HG03175 (cell line): Measurements from ENCODE around the gene BCL2L2.
A peak's percentile ranks its signal among the peaks of the same experiment; 100 is the strongest.
"Not testable (repeated sequence)": the region's sequence is repeated elsewhere in the genome, so short reads cannot be mapped to it uniquely, and the experiment has no call there.

Experiments
- ATAC-seq: cut with Tn5 transposase; IDR thresholded peaks from one replicate; pipeline ENCODE4 v1.9.1; 2021; ENCODE audit warnings: mild to moderate bottlenecking, moderate library complexity; ENCODE audit not compliant: unreplicated experiment

BCL2L2 gene, protein sequence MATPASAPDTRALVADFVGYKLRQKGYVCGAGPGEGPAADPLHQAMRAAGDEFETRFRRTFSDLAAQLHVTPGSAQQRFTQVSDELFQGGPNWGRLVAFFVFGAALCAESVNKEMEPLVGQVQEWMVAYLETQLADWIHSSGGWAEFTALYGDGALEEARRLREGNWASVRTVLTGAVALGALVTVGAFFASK

DNA sequence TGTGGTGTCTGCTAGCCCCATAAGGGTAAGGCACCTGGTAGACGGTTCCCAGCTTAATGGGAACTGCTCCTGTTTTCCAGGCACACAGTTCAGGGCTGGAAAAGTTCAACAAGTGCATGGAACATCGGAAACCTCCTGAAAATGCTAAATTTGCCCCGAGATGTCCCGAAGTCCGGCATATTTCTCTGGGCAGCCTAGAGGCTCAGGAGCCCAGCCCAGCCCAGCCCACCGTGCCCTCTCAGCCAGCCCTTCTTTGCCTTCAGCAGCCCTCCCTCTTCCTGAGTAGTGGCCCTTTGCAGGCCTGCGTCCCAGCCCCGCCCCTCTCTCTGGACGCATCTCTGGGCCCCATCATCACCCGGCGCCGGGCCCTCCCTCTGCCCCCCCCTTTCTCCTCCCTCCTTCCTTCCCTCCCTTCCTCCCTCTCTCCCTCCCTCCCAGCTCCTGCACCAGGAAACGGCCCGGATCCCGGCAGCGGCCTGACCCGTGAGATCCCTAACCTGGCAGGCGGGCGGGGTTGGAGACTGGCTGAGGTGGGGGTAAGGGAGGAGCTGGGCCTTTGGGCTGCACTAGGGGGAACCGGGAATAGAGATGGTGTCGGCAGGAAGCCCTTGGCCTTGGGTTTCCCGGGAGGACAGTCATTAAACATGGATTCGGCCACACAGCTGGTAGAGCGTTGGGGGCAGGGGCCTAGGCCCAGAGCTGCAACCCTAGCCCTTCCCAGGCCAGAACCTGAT lies at the start of gene BCL2L2:
Gene BCL2L2, plus strand, starts transcription at position 422 of the 734 bp plus-strand sequence. CDS start 935 bp downstream, outside the sequence.
- no peak for ATAC-seq

DNA sequence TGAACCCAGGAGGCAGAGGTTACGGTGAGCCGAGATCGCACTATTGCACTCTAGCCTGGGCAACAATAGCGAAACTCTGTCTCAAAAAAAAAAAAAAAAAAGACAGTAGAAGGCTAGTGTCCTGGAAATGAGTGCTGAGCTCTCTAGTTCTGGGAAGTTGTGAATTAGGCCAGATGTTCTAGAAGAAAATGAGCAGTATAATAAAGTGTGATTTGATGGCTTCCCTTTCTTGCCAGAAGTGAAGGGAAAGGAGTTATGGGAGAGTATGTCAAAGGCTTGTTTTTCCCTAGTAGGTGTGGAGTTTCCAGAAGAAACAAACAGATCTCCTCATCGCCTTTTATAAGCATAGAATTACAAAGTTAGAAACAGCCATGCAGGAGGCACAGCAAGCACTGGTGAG lies 48.4 kb upstream of the BCL2L2 start:
- no peak for ATAC-seq

DNA sequence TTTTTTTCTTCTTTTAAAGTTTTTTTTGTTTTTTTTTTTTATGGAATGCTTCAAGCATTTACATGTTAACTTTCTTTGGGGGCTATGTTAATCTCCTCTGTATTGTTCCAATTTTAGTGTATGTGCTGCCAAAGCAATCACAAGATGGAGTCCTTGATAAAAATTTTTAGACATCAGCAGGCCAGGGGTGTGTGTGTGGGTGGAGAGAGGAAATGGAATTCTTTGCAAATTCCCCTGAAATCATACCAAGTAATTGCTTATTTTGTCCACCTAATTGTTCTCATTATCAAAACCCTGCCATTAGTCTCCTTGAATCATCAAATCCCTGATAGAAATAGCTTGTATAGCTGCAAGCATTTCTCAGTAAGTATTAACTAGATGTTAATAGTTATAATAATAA lies 47.2 kb upstream of the BCL2L2 start:
- no peak for ATAC-seq

DNA sequence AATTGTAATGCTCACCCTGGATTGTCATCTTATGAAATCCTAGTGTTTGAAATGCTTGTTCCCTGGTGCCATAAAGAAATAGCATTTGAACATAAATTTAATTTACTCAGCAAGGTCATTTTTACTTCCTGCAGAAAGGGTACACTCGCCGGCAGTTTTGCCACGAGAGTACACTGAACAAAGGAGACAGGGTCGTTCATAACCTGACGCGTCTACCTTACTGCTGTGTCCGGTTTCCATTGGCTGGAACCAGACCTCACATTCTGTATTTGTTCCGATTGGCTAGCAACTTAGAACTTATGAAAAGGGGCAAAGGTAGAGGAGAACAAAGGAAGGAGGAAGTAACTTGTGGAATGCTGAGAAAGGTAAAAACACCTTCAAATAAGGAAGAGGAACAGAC lies 45.8 kb upstream of the BCL2L2 start:
- ATAC-seq, result not testable (repeated sequence)

DNA sequence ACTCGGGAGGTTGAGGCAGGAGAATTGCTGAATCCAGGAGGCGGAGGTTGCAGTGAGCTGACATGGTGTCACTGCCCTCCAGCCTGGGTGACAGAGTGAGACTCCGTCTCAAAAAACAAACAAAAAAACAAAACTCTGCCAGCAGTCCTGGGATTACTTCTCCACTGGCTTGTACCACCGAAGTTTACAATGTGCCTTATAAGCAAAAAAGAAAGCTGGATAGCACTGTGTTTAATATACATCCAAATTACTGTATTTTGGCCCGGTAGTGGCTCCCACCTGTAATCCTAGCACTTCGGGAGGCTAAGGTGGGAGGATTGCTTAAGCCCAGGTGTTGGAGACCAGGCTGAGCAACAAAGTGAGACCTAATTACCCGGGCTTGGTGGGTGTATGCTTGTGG lies 37.4 kb upstream of the BCL2L2 start:
- no peak for ATAC-seq

DNA sequence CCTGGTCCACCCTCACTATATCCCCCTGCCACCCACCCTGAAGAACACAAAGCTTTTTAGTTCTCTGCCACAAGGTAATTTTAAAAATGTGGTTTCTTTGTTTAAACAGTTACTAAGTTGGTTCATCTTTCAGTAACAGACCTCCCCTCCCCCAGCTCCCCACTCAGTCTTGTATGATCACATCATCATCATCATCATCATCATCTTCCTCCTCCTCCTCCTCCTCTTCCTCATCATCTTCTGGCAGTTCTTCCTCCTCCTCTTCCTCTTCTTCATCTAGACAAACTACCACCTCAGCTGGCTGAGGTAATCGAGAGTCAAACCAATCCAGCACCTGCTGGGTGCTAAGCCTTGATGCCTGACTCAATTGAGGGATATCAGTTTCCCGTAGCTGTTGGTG lies 31.2 kb upstream of the BCL2L2 start:
- ATAC-seq, result no peak

DNA sequence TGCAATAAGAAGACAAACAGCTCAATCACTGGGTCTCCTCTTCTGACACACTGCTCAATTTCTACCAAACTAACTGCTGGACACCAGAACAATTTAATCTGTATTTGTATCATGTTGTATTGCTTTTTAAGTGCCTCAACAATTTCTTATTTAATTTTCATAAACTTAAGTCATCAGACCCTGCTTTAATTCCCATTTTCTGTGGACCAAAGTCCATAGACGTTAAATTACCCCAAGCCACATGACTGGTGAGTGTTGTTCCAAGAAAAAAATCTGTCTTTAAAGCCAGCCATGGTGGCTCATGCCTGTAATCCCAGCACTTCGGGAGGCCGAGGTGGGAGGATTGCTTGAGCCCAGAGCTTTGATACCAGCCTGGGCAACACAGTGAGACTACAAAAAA lies 29.4 kb upstream of the BCL2L2 start:
- ATAC-seq, result no peak

DNA sequence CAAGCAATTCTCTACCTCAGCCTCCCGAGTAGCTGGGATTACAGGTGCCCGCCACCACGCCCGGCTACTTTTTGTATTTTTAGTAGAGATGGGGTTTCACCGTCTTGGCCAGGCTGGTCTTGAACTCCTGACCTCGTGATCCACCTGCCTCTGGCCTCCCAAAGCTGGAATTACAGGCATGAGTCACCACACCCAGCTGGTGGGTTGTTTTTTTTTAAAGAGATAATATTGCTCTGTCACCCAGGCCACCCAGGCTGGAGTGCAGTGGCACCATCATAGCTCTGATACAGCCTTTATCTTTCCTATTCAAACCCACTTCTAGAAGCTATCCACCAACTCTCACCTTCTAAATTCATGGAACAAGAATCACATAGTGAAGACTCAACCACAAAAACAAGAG lies 28.7 kb upstream of the BCL2L2 start:
- not testable (repeated sequence) for ATAC-seq

DNA sequence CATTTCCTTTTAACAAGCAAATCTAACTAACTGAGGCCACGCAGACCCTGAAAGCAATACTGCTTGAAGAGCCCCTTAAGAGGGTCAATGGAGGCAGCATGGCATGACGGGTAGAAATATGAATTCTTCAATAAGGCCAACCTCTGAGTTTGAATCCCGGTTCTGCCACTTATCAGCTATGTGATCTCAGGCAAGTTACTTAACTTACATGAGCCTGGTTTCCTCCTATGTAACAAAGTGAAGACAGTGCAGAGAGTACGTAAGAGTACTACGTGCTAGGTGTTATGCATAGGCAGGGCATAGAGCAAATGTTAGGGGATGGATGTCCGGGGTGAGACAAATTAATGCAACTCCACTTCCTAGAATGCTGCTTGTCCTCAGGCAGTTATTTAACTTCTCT lies 25.4 kb upstream of the BCL2L2 start:
- ATAC-seq, result no peak

DNA sequence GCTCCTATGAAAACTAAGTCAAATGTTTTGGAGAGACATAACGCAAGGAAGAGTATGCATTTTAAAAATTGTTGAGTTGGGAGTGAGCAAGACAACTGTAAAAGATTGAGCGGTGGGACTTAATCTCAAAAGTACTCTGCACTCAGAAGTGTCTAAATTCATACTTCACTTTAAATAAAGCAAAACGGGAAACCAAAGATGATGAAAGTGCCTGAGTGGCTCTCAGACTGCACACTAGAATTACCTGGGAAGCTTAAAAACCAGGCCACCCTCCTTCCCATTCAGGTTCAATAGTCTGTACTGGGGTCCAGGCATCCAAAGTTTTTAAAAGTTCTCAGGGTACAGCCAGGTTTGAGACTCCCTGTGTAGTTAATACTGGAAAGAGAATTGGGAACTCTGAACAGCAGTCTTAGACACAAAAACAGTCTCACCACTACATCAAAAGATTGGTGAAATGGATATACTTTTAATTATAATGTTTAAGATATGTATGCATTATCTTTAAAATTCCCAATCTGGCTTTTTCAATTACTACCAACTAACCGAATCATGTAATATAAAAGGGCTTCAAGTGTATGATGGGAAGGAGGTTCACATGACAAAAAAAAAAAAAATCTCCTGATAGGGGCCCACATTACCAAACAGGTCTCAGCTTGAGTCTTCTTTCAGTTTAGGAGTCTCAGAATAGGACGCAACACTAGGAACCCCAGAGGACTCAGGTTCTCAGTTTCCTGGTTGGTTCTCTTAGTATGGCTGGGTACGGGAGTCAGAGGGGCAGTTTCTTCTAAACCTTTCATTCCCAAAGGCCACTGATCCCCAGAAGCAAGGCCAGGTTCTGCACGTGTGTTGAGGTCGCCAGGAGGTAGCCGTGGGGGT lies 21.7 kb upstream of the BCL2L2 start:
- no peak for ATAC-seq

DNA sequence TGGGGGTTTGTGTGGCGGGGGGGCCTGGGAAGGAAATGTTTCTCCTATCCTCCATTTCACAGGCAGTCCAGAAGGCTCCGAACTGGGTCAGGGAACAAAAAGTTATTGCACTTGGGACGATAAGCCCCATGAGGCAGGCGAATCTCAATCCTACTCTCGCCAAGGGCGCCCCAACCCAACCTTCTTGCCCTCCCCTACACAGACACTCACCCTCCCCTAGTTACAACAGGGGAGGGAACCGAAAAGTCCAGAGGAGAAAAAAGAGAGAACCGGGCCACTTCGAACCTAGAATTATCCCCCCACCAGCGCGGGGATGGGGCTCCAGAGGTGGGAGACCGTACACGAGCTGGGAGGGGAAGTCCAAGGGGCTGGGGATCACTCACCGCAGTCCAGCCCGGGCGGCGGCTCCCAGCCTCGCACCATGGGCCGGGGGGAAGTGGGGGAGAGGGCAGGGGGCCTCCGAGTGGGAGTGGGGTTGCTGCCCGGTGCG lies 21.1 kb upstream of the BCL2L2 start:
- peak; percentile 23 for ATAC-seq

DNA sequence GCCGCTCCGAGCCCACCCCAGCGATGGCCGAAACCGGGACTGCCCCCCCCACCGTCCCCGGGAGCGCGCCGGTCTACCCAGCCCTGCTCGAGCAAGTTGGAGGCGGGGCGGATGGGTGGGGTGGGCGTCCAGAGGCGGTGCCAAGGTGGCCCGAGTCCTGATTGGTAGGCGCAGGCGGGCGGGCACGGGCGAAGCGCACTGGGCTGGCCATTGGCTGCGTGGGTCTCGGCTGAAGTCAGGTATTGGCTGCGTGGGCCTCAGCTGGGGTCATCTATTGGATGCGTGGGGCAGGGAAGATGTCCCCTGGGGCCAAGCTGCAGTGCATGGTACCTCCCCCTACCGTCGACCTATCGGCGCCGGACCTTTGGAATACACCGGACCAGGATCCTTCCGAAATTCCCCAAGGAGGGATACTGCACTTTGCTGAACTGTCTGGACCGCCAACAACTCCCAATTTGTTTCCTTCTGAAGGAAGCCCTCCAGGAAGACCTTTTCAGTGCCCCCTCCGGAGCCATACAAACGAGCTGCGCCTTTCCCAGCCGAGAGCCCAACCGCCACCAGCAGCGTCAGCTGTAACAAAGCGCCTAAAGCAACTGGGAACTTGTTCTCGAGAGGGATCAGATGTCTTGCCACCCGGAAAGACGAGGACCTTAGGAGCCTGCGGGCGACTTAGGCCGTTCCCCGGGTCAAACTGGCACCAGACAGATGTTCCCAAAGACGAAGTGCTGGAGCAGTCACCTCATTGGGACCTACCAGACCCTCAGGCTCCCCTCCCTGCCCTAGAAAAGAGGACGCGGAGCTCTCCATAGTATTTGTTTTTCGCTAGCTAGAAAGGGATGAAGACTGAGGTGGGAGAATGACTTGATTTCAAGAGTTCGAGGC lies 20.4 kb upstream of the BCL2L2 start, which contains the start of gene HOMEZ:
Gene HOMEZ, minus strand, starts transcription at position 113 of the 882 bp plus-strand sequence. CDS start 180 bp downstream, outside the sequence.
- ATAC-seq, result peak; percentile 98

DNA sequence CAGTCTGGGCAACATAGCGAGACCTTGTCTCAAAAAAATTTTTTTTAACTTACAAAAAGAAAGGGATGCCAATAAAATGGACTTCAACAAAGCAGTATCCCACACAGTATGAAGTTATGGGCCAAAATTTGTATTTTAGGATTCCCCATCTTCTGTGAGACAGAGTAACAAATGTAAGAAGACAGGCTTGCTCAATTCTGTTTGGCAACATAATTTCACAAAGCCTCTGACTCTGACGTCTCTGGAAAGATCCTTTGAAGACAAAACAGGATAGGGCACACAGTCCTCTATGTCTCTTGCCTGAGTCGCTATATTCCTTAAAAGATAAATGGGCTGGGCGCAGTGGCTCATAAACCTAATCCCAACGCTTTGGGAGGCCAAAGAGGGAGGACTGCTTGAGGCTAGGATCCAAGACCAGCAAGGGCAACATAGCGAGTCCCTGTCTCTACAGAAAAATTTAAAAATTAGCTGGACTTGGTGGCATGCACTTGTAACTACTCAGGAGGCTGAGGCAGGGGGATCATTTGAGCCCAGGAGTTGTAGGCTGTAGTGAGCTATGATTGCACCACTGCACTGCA lies 19.6 kb upstream of the BCL2L2 start:
- no peak for ATAC-seq

DNA sequence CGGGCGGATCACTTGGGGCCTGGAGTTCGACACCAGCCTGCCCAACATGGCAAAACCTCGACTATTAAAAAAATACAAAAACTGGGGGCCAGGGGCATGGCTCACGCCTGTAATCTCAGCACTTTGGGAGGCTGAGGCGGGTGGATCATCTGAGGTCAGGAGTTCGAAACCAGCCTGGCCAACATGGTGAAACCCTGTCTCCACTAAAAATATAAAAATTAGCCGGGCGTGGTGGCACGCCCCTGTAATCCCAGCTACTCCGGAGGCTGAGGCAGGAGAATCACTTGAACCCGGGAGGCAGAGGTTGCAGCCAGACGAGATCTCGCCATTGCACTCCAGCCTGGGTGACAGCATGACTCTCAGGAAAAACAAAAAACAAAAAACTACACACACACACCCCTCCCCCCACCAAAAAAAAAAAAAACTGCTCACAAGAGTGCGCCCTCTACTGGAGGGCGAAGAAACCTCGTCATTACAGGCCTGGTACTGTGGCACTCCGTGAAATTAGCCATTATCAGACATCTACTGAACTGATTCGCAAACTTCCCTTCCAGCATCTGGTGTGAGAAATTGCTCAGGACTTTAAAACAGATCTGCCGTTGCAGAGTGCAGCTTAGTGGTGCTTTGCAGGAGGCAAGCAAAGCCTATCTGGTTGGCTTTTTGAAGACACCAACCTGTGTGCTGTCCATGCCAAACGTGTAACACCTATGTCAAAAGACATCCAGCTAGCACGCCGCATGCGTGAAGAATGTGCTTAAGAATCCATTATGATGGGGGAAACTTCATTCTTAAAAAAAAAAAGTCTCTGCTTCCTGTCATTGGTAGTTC lies 11.7 kb upstream of the BCL2L2 start:
- ATAC-seq, result peak; percentile 57

DNA sequence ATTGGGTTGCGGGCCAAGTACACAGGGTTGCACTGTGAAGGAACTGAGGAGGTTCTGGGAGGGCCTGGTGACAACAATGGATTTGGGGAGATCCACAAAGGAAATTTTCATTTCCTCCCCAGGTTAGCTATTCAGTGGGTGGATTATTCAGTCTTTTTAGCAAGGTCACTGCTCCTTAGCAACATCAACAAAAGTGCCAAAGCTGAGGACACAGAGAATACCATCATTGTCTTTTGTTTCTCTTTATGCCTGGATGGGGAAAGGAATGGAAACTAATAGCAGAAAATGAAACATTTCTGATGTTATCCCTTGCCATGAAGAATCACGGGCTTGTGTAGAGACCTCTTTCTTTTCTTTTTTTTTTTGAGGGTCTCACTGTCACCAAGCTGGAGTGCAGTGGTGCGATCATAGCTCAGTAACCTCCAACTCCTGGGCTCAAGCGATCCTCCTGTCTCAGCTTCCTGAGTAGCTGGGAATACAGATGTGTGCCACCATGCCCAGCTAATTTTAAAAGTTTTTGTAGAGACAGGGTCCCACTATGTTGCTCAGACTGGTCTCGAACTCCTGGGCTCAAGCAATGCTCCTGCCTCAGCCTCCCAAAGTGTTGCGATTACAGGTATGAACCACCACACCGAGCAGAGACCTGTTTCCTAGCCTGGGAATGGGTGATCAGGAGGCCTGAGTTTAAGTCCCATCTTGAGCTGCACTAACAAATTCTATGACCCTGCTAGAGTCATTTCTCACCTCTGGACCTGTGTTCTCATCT lies 10.4 kb upstream of the BCL2L2 start:
- ATAC-seq, result no peak

DNA sequence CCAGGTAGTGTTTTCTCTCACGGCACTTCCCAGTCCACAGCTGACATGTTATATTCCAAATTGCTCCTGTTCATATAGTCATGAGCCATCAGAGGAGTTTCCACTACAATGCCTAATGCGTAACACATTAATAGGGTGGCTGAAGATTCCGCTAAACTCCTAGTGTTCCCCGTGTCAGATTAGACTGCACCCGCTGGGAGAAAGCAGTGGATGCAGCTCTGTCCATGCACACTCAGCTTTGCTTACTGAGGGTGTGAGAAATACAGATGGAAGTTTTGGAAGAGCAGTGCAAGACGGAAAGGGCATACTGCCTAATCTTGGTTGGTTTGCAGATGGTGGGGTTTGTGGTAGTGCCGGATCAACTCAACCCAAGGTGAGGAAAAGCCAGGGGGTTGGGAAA lies 9.5 kb upstream of the BCL2L2 start:
- ATAC-seq, result no peak

DNA sequence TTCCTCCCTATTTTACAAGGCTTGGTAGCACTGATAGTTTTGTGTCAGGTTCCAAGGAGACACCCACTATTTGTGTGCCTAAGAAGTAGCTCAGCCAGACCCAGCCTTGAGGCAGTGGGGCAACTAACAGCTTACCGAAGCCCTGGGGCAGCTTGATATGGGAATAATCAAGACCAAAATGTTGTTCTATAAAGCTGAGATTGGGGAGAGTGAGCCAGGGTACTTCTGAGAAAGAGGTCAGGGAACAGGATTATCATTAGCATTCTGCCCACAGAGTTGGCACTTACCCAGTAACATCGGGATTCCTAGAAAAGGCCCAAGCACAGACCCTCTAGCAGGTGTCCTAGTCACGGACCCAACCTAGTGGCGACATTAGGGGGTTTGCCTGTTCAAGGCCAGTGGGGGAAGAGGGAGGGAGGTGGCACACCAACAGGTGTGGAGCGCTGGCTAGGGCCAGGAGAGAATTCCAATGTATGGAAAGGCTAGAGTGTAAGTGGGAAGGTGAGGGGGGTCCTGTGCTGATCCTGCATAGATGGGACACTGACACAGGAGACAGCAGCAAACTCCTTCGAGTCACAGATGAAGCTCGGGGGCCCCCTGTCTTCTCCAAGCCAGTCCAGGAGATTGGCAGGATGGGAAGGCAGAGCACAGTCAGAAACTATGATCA lies 8.9 kb upstream of the BCL2L2 start:
- ATAC-seq, result no peak
